ENCODE measurements around the gene TRABD2B.

Gene TRABD2B

DNA sequence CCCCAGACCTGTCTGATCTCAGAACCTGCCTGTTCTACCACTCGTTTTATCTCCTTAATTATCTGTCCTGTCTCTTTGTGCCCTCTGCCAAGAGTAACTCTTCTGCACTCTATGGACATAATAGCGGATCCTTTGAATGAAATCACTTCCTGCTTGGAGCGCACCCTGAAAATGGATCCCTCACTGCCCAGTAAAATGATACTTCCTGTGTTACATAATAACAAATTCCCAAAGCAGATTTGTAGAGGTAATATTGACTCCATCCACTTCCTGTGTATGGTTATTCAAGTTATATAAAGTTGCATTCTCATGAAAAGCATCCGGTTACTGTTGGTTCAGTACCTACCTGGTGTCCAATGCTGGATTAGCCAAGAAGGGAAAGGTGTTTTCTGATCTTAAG lies 246.0 kb downstream of the TRABD2B start:
- no peak for DNase-seq

DNA sequence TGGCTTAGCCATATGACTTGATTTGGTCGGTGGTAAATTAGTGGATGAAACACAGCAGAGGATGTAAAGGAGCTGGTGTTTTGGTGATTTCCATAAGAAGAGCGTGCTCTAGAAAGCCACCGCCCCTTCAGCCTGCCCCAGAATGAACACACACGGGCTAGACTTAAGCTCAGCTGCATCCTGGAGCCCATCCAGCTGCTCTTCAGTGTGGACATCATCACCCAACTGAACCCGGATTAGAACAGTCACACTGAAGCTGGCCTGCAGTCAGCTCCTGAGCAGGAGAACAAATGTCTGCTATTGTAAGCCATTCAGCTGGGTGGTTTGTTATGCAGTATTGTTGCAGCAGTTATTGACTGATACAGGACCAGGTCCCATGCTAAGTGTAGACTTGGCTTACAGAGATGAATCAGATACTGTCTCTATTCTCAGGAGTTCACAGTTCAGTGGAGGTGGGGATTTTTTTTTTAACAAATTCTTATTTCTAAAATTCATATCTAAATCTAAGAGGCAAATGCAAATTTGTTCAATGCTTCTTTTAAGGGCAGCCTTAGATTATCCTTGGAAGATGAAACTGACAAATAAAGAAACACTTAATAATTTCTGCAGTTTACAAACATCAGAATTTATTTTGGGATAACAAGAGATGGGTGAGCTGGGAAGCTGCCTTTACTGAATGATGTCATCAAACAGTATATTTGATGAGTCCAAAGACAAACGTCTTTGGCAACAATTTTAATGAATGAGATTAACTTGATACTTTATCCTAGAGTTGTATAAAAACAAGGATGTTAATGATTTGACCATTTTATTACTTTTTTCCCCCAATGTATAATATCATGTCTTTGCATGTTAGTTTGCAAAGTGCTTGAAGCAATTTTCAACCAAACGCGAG lies 251.2 kb downstream of the TRABD2B start:
- no peak for DNase-seq

DNA sequence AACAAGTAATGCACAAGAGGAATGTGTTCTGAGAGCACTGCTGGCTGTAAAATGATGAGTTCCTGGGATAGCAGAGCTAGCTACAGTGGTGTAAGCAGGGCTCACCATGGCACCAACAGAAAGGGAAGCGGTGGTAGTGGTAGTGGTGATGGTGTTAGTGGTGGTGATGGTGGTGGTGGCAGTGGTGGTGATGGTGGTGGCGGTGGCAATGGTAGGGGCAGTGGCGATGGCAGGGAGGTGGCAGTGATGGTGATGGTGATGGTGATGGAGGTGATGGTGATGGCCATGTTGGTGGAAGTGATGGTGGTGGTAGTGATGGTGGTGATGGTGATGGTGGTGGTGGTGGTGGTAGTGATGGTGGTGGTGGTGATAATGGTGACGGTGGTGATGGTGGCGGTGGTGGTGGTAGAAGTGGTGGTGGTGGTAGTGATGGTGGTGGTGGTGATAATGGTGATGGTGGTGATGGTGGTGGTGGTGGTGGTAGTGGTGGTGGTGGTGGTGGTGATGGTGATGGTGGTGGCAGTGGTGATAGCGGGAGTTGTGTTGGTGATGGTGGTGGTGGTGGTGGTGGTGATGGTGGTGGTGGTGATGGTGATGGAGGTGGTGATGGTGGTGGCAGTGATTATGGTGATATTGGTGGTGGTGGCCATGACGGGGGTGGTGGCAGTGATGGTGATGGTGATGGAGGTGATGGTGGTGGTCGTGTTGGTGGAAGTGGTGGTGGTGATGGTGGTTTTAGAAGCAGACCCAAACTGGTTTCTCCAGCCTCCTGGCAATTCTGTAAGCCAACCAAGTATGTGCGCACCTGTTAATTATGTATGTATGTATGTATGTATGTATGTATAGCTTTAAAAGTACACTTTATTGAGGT lies 254.1 kb downstream of the TRABD2B start:
- DNase-seq, result no peak

DNA sequence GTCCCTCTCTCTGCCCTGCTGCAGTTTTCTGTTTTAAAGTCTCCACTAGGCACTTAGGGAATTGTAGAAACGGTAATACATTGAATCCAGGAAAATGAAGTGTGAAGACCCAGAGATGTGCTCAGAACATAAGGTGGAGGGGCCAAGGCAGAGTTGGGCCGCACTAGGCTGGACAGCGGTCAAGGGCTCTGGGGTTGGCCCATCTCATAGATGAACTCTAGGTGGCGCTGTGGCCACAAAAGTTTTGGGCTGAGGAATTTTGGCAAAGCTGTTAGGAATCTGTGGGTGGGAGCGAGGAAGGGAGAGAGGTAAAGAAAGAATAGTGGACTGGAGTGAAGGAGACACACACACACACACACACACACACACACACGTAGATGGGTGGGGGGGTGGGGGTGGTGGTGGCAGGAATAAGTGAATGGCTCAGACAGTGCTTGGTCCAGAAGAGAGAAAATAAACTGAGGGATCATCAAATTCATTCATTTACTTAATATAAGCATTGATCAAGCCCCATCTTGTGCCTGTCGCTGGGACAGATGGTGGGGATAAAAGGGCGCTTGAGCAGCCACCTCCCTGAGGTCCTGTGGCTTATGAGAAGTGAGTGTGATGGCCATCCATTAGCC lies 258.5 kb downstream of the TRABD2B start:
- DNase-seq, result peak; percentile 30

DNA sequence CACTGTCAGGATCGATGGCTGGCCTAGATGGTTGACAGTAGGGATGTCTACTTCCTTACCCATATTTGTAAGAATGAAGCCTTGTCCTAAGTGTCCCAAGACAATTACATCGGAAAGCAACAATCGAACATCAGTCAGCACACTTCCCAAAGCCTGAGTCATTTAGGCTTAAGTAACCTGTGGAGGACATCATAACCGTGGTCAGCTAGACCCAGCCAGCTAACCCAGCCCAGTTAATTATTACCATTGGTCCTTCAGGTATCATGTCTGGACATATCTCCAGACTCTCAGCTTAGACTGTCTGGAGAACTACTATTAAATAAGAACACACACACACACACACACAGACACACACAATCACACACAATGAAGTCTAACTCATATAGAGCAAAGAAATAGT lies 264.7 kb downstream of the TRABD2B start:
- no peak for DNase-seq

DNA sequence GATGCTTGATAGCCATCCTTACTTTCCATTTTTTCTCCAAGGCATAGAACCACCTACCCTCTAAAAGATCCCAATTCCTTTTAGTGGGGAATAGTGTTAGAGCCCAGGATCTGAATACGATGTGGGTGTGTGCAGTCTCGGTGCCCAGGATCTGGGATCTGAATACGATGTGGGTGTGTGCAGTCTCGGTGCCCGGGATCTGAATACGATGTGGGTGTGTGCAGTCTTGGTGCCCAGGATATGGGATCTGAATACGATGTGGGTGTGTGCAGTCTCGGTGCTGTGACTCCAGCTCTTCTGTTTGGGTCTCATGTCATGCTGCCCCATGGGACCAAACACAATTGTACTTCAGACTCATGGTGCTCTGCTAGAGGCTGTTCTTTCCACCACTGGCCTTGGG lies 265.5 kb downstream of the TRABD2B start:
- DNase-seq, result no peak

DNA sequence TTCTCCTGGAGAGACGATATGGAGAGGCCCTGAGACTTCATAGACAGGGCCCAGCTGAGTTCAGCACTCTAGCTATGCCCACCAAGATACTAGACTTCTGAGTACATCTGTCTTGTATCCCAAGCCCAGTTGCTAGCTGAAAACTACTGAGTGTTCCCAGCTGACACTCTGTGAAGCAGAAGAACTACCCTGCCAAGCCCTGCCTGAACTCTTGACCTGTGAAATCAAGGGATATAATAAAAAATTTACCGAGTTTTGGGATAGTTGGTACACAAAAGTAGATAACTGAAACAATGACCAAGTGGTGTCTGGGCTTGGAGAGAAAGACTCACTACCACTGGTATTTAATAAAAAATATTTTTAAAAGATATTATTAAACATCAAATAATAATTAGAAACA lies 267.5 kb downstream of the TRABD2B start:
- no peak for DNase-seq

DNA sequence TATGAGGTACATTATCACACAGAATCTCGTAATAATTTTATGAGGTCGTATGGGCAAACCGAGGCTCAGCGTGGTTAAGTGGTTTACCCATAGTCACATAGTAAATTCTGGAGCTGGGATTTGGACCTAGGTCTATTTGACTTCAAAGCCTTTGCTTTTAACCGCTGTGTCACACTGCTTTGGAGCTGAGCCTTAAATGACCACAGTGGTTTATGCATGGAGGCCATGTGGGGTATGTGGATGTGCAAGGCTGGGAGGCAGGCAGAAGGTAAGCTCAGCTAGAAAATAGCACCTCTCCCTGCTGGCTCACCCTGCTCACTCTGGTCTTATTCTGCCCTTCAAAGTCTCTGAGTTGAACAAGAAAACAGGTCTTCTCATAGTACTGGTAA lies 269.5 kb downstream of the TRABD2B start:
- DNase-seq, result no peak

DNA sequence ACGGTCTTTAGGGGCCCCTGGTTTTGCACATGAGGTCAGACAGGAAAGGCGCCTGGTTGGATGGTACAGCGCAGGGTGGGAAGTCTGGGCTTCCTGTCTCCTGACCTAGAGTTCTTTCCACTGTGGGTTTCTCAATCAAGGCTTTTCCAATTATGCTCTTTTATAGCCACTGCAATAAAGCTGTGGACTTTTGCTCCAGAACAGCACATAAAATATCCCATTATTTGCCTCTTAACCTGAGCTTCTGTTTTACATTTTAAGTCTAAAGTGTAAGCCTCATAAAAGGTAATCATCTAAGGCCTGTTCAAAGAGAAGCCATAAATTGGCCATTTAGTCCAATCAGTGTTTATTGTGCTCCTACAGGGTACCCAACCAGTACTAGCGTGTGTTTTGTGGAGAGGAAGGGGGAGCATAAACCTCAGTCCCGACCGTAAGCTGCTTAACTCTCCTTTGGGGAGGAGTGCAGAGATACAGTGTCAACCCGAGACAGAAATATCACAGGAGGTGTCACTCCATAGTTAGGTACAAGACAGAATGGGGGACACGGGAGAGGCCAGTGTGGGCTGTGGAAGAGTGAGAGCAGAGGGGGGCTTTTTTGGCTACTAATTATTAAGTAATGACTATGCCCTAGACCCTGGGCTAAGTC lies 270.0 kb downstream of the TRABD2B start:
- no peak for DNase-seq

DNA sequence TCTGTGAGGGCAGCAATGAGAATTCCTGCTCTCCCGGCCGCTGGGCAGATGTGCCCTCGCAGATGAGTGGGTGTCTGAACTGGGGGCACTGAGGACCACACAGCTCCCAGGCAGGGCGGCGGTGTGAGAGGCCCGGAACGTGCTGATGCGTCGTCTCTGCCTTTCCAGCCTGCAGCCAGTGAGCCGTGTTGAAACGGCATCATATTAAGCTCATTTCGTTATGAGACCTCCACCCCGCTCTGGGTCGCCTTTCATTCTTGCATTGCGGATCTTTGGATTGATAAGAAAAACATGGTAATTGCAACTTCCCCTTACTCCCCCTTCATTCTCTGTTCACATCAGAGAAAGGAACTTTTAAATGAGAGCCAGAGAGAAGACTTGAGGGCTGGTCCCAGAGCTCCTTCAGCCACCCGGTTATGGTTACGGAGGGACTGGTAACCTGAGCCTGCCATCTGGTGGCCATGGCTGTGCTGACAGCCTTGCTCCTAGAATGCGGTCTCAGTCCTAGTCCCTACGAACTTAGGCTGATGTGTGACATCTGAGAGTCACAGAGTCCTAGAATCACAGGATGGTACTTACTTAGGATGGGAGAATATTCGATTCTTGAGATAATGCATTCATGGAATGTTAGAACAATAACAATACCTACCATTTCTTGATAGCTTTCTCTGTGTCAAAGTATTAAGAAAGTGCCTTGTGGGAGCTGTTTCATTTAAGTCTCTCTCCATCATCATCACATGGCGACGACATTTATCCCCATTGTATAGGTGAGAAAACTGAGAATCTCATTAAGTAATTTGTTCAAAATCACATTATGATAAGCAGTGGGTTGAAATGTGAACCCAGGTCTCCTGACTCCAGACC lies 271.0 kb downstream of the TRABD2B start:
- DNase-seq, result peak; percentile 79

DNA sequence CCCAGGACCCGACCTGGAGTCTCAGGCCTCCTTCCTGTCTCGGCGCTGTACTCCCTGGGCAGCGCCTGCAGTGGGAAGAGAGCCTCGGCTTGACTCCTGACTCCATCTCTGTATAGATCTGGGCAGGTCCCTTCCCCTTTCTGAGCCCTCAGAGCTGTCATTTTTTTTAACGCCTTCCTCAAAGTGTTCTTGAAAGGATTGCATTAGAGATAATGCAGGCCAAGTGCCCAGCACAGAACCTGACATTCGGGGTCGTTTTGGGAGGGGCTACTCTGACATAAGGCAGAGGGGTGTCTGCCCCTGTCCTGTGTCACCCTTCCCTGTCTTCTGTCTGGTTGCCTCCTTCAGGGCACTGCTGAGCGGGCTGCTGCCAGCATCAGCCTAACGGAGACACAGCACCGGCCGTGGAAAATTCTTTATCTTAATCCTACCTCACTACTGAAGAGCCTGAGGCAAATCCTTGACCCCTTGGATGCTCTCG lies 271.6 kb downstream of the TRABD2B start:
- no peak for DNase-seq

DNA sequence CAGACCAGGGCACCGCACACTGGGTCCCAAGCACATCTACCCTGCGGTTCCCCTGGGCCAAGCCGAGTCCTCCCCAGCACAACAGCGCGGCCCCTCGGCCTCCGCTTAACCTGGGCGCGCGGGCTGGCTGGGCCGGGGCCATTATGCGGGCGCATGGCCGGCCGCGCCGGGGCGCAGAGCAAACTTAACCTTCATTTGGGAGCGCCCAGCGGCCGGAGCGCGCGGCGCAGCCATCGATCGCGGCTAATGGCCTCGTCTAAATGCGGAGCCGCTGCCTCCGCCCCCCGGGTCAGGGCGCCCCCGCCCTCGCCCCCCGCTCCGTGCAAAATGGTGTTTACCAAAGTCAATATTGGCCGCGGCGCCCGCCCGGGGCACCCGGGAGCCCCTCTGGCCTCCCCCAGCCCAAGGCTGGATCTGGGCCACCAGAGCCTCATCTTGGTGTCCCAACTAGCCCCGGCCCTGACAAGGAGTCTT lies 272.1 kb downstream of the TRABD2B start:
- DNase-seq, result no peak

DNA sequence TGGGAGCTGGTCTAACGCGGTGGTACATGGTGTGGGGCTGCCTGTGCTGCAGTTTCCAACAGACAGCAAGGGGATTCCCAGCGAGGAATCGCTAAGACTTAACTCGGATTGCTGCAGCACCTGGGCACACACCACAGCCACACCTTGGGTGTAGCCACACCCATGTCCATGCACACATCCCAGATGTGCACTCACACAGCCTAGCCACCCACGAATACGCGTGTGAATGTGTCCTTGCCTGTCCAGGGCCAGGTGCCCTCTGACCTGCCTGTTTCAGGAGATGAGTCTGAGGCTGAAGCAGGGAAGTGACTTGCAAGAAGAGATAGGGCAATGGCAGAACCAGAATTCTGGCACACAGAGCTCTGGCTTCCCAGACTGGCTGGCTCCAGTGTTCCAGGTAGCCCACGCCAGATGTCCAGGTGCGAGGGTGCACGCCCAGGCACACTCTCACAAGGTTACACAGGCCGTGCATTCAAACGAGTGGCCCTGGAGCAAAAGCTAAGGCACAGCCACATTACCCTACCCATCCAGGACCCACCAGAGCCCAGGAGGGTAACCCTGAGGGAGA lies 272.7 kb downstream of the TRABD2B start:
- no peak for DNase-seq

DNA sequence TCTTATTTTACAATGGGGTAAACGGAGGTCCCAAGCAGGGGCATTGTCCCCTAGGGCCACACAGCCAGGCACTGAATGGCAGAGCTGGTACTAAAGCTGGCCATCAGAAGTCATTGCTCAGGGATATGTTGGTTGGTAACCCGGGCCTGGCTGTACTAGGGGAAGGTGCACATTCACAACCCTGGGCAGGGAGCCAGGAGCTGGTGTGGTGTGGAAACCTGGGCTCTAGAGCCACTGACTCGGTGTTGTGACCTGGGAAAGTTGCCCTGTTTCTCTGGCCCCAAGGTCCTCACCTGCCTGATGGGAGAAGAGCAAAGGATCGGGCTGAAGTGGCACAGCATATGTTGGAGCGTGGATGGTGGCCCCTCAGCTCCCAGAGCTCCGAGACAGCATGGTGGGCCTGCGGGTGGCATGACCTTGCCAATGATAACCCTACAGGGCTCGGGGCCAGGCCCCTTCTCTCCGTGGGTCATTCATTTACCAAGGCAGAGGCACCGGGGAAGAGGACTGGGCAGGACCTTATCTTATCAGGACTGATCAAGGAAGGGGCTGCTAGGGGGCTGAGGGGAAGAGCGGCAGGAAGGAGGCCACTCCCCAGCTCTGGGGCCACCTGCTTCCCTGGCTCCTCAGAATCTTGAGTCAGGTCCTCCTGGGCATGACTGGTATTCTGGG lies 274.1 kb downstream of the TRABD2B start:
- no peak for DNase-seq

DNA sequence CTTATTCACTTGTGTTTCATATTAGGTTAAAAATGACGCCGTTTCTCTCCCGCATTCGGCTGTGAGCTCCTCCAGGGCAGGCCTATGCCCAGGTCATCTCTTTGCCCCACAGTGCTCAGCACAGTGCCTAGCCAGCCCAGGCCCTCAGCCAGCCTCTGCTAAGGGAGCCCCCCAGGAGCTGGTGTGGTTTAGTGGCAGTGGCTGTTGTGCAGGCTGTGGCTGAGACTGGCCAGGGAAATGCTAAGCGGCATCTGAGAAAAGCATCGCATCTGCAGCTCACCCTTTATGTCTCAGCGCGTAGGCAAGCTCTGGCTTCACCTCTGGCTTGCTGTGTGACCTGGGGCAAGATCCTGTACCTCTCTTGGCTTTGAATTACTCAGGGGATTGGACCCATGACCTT lies 275.1 kb downstream of the TRABD2B start:
- no peak for DNase-seq

DNA sequence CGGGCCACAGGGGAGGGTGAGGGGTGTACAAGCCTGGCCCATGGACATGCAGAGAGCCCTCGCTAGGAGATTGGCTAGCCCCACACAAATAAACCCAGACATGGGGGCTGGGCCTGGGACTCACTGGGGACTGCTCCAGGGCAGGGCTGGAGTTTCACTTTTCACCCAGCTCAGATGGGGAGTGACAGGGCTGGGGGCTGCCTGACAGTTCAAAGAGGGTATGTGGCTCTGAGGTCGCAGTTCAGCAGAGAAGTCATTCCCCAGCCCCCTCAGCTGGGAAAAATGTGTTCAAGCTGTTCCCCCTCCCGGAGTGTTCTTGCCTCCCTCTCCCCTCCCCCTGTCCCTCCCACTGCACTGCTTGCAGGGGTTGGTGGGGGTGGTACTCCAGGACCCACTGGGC lies 277.1 kb downstream of the TRABD2B start:
- DNase-seq, result no peak

DNA sequence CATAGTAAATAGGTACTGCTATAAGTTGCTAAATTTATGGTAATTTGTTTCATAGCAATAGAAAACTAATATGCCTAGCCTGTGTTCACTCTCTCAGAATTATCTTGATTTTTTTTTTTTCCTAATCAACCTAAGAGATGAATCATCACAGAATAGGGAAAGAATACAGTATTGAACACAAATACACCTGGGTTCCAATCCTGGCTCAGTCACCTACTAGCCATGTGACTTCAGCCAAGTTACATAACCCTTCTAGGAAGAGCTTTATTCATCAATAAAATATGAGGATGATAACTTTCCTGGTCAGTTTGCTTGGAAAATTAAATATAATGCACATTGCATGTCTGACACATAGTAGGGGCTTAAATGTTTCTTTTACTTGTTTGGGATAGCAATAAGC lies 279.8 kb downstream of the TRABD2B start:
- DNase-seq, result no peak

DNA sequence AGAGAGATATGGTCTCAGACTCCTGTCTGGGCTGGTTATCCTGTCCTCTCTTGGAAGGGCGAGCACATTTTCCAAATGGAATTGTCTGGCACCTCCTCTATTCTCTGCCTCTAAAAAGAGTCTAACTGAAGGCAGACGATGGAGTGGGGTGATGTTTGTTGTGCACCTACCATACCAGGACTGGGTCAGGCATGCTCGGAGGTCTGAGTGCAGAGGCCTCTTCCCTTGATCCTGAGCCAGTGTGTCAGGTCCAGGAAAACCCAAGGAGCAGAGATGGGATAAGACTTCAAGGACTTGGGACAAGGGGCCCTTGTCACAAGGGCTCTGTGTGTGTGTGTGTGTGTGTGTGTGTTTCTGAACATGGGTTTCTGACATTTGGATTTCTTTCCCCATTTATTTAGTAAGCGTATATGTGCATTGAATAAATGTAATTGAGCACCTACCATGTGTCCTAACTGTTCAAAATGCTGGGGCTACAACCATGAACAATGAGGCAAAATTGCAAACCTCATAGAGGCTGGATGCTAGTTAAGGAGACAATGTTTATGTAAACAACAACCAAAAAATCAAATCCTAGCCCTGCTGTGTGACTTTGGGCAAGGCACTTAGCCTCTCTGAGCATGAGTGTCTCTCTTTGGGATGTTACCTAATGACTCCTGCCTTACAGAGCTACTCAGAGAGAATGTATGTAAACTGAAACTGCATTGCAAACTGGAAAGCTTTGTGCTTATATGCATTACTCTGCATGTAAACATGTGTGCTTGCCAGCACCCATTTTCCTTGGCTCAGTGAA lies 283.0 kb downstream of the TRABD2B start:
- DNase-seq, result no peak

DNA sequence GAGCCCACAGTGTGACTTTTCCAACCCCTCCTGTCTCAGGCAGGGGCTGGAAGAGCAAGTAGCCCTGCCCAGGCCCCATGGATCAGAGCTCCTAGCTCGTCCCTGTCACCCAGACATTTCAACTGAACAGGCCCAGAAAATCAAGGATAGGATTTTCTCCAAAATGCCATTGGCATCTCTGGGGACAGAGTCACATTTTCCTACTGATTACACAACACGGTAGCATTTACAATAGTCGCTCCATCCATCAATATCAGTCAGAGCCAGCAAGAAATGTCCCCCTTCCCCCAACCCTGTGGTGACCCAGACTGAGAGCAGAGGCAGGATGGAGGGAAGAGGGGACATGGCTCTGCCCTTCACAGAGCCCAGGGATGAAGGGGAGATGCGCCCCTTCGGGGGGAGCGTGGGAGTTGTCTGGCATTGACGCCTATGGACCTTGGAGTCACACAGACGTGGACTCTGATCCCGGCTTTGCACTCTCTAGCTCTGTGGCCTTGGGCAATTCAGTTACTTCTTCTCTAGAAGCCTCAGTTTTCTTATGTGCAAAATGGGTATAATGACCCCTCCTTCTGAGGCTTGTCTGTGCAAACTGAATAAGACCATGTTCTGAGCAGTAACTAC lies 283.7 kb downstream of the TRABD2B start:
- DNase-seq, result no peak

Measured in stimulated activated CD8-positive, alpha-beta memory T cell treated with anti-CD3 and anti-CD28 coated beads, Interleukin-4, amount 100 ng/mL, for 48 hours (primary cell).